ENCODE measurements around the gene MOBP.

The MOBP gene

GRCh38 chr3:39435006-39435748 lies 32.3 kb upstream of the MOBP start:
- TF ChIP-seq CTCF (IDR thresholded peaks at IDR 0.05; ENCODE audit: low read depth, low read length): no peak
- DNase-seq: peak; percentile 24
- peaks cover 7% of the 10 kb centered on the region for H3K4me1 ChIP-seq
- H3K4me3 ChIP-seq (ENCODE audit: low read depth, low read length): no peak overlapping the region
- H3K9me3 ChIP-seq: no peaks in the 10 kb centered on the region
- H3K27me3 ChIP-seq: no peaks in the 10 kb centered on the region
- no peaks in the 10 kb centered on the region for H3K36me3 ChIP-seq

GRCh38 chr3:39438880-39439279 lies 28.6 kb upstream of the MOBP start:
- Histone ChIP-seq H3K4me1 (peaks cover 7% of the 10 kb centered on the region), H3K27me3 (no peaks in the 10 kb centered on the region), H3K36me3 (no peaks in the 10 kb centered on the region), H3K9me3 (no peaks in the 10 kb centered on the region), H3K4me3 (ENCODE audit: low read depth, low read length) (no peak overlapping the region)
- TF ChIP-seq CTCF (IDR thresholded peaks at IDR 0.05; ENCODE audit: low read depth, low read length): no peak
- no peak for DNase-seq

GRCh38 chr3:39440316-39440715 lies 27.2 kb upstream of the MOBP start:
- no peaks in the 10 kb centered on the region for H3K36me3 ChIP-seq
- no peaks in the 10 kb centered on the region; the same call in 1 of the 2 replicates for H3K4me1 ChIP-seq
- no peaks in the 10 kb centered on the region for H3K27me3 ChIP-seq
- no peak overlapping the region for H3K4me3 ChIP-seq (ENCODE audit: low read depth, low read length)
- DNase-seq: no peak
- TF ChIP-seq CTCF (IDR thresholded peaks at IDR 0.05; ENCODE audit: low read depth, low read length): no peak
- H3K9me3 ChIP-seq: no peaks in the 10 kb centered on the region

- no peaks in the 10 kb centered on the region for H3K36me3 ChIP-seq
- no peaks in the 10 kb centered on the region for H3K9me3 ChIP-seq
- H3K27me3 ChIP-seq: no peaks in the 10 kb centered on the region
- H3K4me3 ChIP-seq (ENCODE audit: low read depth, low read length): no peak overlapping the region
- DNase-seq: peak; percentile 14
- peak; percentile 41 for TF ChIP-seq CTCF (IDR thresholded peaks at IDR 0.05; ENCODE audit: low read depth, low read length)
- no peaks in the 10 kb centered on the region; the same call in 1 of the 2 replicates for H3K4me1 ChIP-seq
These were observed 23.9 kb upstream of the MOBP start for GRCh38 chr3:39443530-39443929.

- H3K27me3 ChIP-seq: no peaks in the 10 kb centered on the region
- no peaks in the 10 kb centered on the region for H3K9me3 ChIP-seq
- TF ChIP-seq CTCF (IDR thresholded peaks at IDR 0.05; ENCODE audit: low read depth, low read length): no peak
- no peaks in the 10 kb centered on the region for H3K4me1 ChIP-seq
- no peaks in the 10 kb centered on the region for H3K36me3 ChIP-seq
- no peak overlapping the region for H3K4me3 ChIP-seq (ENCODE audit: low read depth, low read length)
- DNase-seq: no peak
These were observed 21.6 kb upstream of the MOBP start for GRCh38 chr3:39445927-39446326.

GRCh38 chr3:39446444-39446843 lies 21.0 kb upstream of the MOBP start:
- DNase-seq: no peak
- no peak for TF ChIP-seq CTCF (IDR thresholded peaks at IDR 0.05; ENCODE audit: low read depth, low read length)
- H3K4me3 ChIP-seq (ENCODE audit: low read depth, low read length): no peak overlapping the region
- H3K9me3 ChIP-seq: no peaks in the 10 kb centered on the region
- H3K36me3 ChIP-seq: no peaks in the 10 kb centered on the region
- H3K27me3 ChIP-seq: no peaks in the 10 kb centered on the region
- H3K4me1 ChIP-seq: no peaks in the 10 kb centered on the region

Data from BE2C (cell line).